HTERT RPE-1 (cell line): Measurements from ENCODE around the gene KEL.

Experiments
- in situ Hi-C: fragments of 300-500 bp; cut with MboI; formaldehyde crosslinking; loops from 4 replicates; pipeline ENCODE4 v1.14.3; 2020; ENCODE audit warnings: low sequenced_read_pairs

The KEL gene

GRCh38 chr7:142932386-142933091, 29.6 kb downstream of the KEL start:
- in situ Hi-C loops = no loop called here

- in situ Hi-C loops = no loop called here
Observed at GRCh38 chr7:142930126-142930730, 31.9 kb downstream of the KEL start.

- in situ Hi-C loops = no loop called here
Observed at GRCh38 chr7:142927949-142928348, 34.2 kb downstream of the KEL start.

GRCh38 chr7:142927085-142927745, 34.9 kb downstream of the KEL start:
- in situ Hi-C loops = no loop called here

- in situ Hi-C loops = no loop called here
Observed at GRCh38 chr7:142925413-142925812, 36.8 kb downstream of the KEL start.

- in situ Hi-C loops = no loop called here
Observed at GRCh38 chr7:142923391-142923790, 38.8 kb downstream of the KEL start.

- in situ Hi-C loops = no loop called here
Observed at GRCh38 chr7:142919656-142920055, 42.5 kb downstream of the KEL start.

- in situ Hi-C loops = no loop called here
Observed at GRCh38 chr7:142918901-142919300, 43.3 kb downstream of the KEL start.

- in situ Hi-C loops = no loop called here
Observed at GRCh38 chr7:142917447-142917846, 44.7 kb downstream of the KEL start.

- in situ Hi-C loops = no loop called here
Observed at GRCh38 chr7:142916508-142916907, 45.7 kb downstream of the KEL start.

- in situ Hi-C loops = no loop called here
Observed at GRCh38 chr7:142915315-142915714, 46.8 kb downstream of the KEL start.

- in situ Hi-C loops = no loop called here
Observed at GRCh38 chr7:142914121-142914520, 48.0 kb downstream of the KEL start.

GRCh38 chr7:142913566-142913965, 48.6 kb downstream of the KEL start:
- in situ Hi-C loops = no loop called here

- in situ Hi-C loops = no loop called here
Observed at GRCh38 chr7:142913051-142913450, 49.1 kb downstream of the KEL start.

- in situ Hi-C loops = no loop called here
Observed at GRCh38 chr7:142910481-142910880, 51.7 kb downstream of the KEL start.

GRCh38 chr7:142910031-142910433, 52.1 kb downstream of the KEL start:
- in situ Hi-C loops = no loop called here

- in situ Hi-C loops = no loop called here
Observed at GRCh38 chr7:142908921-142909890, 53.0 kb downstream of the KEL start.

GRCh38 chr7:142908290-142908689, 53.9 kb downstream of the KEL start:
- in situ Hi-C loops = no loop called here

GRCh38 chr7:142906643-142907042, 55.5 kb downstream of the KEL start:
- in situ Hi-C loops = no loop called here

- in situ Hi-C loops = no loop called here
Observed at GRCh38 chr7:142905759-142906158, 56.4 kb downstream of the KEL start.

GRCh38 chr7:142904128-142904527, 58.0 kb downstream of the KEL start:
- in situ Hi-C loops = no loop called here
